Astrocyte of the hippocampus (primary cell): ENCODE results near the gene FGF1.

ENCODE experiments used
- DNase-seq: peaks from one replicate; pipeline ENCODE4 v3.0.0; 2011; ENCODE audit warnings: low read depth, low spot score

Gene FGF1

GRCh38 chr5:142544071-142544753, 141.7 kb downstream of the FGF1 start:
- DNase-seq, result peak; percentile 22

GRCh38 chr5:142542906-142543305, 143.0 kb downstream of the FGF1 start:
- peak; percentile 60 for DNase-seq
